ENCODE data around the gene RABGGTA.
A peak's percentile ranks its signal among the peaks of the same experiment; 100 is the strongest.

The RABGGTA gene

DNA sequence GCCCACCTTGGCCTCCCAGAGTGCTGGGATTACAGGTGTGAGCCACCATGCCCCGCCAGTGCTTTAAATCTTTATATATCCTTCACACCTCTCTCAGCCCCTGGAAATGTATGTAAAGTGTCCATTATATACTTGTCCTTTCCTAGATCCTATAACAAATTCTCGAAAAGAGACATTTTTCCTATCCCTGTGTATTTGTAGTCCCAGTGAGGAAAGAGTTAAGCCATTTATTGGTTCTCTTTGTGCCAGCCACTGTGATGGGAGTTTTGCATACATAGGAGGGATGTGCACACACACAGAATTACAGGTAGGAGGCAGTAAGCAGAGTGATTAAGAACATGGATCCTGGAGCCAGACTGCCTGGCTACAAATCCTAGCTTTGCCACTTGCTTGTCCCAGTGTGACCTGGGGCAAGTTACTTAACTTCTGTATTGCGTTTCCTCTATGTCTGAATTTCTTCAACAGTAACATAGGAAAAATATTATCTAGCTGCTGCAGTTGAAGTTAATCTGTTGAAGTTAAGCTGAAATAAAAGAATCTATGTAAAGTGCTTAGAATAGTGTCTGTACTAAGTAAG is 2.1 kb upstream of the RABGGTA start:
- TF ChIP-seq TARDBP (IDR thresholded peaks at IDR 0.05) (no peak), ARNT (IDR thresholded peaks at IDR 0.05) (no peak), L3MBTL2 (conservative IDR thresholded peaks at IDR 0.05) (no peak), SUZ12 (IDR thresholded peaks at IDR 0.05) (no peak), CTBP1 (IDR thresholded peaks at IDR 0.05; ENCODE audit: borderline replicate concordance) (no peak), HDGF (IDR thresholded peaks at IDR 0.05; ENCODE audit: borderline replicate concordance) (no peak), FOXM1 (IDR thresholded peaks at IDR 0.05; ENCODE audit: borderline replicate concordance) (no peak), FOXA1 (IDR thresholded peaks at IDR 0.05) (no peak), SP1 (IDR thresholded peaks at IDR 0.05) (no peak), BHLHE40 (IDR thresholded peaks at IDR 0.05; ENCODE audit: borderline replicate concordance) (no peak), LEF1 (IDR thresholded peaks at IDR 0.05; ENCODE audit: borderline replicate concordance) (no peak), NFRKB (IDR thresholded peaks at IDR 0.05) (no peak), ZNF384 (IDR thresholded peaks at IDR 0.05) (no peak)
- TF ChIP-seq, protein P1, sequence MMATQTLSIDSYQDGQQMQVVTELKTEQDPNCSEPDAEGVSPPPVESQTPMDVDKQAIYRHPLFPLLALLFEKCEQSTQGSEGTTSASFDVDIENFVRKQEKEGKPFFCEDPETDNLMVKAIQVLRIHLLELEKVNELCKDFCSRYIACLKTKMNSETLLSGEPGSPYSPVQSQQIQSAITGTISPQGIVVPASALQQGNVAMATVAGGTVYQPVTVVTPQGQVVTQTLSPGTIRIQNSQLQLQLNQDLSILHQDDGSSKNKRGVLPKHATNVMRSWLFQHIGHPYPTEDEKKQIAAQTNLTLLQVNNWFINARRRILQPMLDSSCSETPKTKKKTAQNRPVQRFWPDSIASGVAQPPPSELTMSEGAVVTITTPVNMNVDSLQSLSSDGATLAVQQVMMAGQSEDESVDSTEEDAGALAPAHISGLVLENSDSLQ (IDR thresholded peaks at IDR 0.05) = no peak
- ChIA-PET CTCF (interaction anchor here (1.2 kb wide), 1 partner anchor 21 kb away, joined by 3 read pairs; no protein-coding TSS in a partner anchor), POLR2A (interaction anchor here (1.0 kb wide), 1 partner anchor 31 kb away, joined by 5 read pairs; the partner anchor contains the start of gene TINF2)
- DNase-seq (ENCODE audit: extremely low spot score) = peak; percentile 22

DNA sequence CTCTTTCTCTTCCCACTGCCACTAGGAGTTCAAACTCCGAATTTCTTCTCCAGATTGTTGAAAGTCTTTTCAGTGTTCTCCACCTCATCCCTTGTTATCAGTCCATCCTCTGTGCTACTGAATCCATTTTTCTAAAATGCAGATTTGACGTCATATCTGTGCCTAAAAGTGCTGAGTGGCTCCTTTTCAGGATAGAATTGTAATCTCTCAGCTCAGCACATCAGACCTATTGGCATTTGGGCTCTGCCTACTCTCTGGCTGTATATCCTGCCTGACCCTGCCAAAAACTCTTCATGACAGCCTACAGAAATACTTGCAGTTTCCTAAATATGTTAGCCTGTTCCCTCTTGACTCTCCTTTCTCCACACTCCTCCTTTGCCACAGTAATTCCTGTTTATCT is 1.1 kb upstream of the RABGGTA start:
- ChIA-PET POLR2A (interaction anchor here (1.9 to 2.5 kb wide), 5 partner anchors 9 to 30 kb away, joined by 13 to 52 read pairs (median 23); partner anchors contain the start of genes DHRS1, NOP9 and TINF2), CTCF (interaction anchor here (1.9 to 2.0 kb wide), 2 partner anchors 9 to 25 kb away, joined by 5 read pairs; no protein-coding TSS in a partner anchor)
- no peak for TF ChIP-seq LEF1 (IDR thresholded peaks at IDR 0.05; ENCODE audit: borderline replicate concordance)
- TF ChIP-seq SP1 (IDR thresholded peaks at IDR 0.05) = no peak
- no peak for DNase-seq (ENCODE audit: extremely low spot score)

DNA sequence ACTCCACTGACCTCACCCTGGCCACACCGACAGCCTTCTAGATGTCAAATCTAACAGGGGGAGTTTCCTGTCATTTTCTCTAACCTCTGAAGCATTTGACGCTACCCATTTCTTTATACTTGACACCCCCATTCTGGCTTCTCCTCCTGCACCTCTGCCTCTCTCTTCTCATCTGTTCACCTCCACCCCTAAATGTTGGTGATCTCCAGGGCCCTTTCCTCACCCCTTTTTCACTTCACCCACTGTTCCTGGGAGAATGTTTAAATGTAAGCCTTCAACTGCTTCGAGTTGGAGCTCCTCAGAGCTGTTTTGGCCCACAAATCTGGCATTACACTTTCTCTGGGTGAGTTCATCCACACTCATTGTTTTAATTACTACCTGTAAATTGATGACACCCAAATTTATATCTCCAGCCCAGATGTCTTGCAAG is 452 bp upstream of the RABGGTA start:
- DNase-seq (ENCODE audit: extremely low spot score) = no peak
- ChIA-PET CTCF (interaction anchor here (0.6 to 2.0 kb wide), 6 partner anchors 9 to 56 kb away, joined by 3 to 6 read pairs (median 4); partner anchors contain the start of genes MDP1 and TINF2), POLR2A (interaction anchor here (0.9 to 2.5 kb wide), 24 partner anchors 10 to 170 kb away, joined by 3 to 52 read pairs (median 8); partner anchors contain the start of genes CHMP4A, CIDEB, DCAF11 and DHRS1)
- TF ChIP-seq L3MBTL2 (conservative IDR thresholded peaks at IDR 0.05) (peak; percentile 50; the same call in 1 of the 2 replicates), HDGF (IDR thresholded peaks at IDR 0.05; ENCODE audit: borderline replicate concordance) (no peak)

DNA sequence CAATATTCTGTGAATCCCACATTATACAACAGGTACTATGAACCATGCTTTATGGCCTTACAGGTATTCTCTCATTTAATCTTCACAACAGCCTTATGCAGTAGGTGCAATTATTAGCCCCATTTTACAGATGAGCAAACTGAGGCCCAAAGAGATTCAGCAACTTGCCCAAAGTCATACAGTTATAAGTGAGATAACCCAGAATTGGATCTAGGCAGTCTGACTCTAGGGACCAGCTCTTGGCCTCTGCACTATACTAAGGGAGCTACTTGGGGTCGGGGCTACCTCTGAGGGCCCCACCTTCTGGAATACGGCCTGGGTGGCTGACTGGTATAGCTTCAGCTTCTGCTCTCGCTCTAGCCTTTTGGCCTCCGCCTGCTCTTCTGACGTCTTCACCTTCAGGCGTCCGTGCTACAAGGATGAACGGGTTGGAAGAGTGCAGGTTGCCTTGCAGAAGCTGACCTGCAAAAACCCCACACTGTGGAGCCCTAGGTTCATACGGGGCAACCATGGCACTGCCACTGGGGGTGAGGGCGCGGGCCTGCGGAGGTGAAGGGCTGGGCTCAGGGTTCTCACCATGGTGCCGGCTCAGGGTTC is 762 bp downstream of the RABGGTA start:
- DNase-seq (ENCODE audit: extremely low spot score) = no peak
- no peak for TF ChIP-seq SUZ12 (IDR thresholded peaks at IDR 0.05)
- no peak for TF ChIP-seq FOXM1 (IDR thresholded peaks at IDR 0.05; ENCODE audit: borderline replicate concordance)
- no peak for TF ChIP-seq FOXK2 (IDR thresholded peaks at IDR 0.05)
- no peak for TF ChIP-seq L3MBTL2 (conservative IDR thresholded peaks at IDR 0.05)
- TF ChIP-seq HDGF (IDR thresholded peaks at IDR 0.05; ENCODE audit: borderline replicate concordance) = no peak
- POLR2A ChIA-PET = interaction anchor here (0.8 to 2.5 kb wide), 26 partner anchors 10 to 171 kb away, joined by 3 to 52 read pairs (median 8); partner anchors contain the start of genes CHMP4A, CIDEB, DCAF11 and DHRS1
- CTCF ChIA-PET = interaction anchor here (0.6 to 2.0 kb wide), 9 partner anchors 8 to 180 kb away, joined by 3 to 6 read pairs (median 5); partner anchors contain the start of genes MDP1, TGM1 and TINF2

DNA sequence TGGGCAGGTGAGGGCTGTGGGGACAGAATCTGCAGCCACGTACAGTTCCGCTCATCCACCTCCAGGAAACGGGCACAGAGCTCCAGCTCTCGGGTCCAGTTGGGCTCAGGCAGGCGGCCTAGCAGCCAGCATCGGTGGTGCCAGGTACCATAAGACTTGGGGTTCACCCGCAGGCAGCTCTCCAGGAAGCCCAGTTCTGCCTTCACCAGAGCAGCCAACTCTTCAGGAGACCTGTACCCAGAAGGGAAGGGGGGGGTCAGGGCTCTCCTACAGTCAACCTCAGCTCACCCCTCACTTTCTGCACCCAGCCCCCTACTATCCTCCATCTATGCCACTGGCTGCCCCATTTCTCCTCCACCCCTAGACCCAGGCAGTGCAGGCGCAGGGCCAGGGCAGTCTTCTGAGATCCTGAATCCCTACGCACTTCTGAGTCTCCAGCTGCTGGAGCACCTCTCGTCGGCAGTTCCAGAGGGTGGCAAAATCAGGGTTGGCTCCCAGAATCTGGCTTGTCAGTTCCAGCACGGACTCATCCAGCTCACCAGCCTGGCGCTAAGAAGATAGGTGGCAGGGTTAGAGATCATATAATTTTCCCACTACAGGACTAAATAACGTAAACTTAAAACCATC is 1.4 kb downstream of the RABGGTA start:
- ChIA-PET POLR2A (interaction anchor here (1.4 to 2.5 kb wide), 11 partner anchors 9 to 74 kb away, joined by 4 to 52 read pairs (median 12); partner anchors contain the start of genes CHMP4A, CIDEB, DHRS1 and NOP9), CTCF (interaction anchor here (0.9 to 1.2 kb wide), 3 partner anchors 27 to 172 kb away, joined by 3 to 6 read pairs (median 3); partner anchors contain the start of gene TINF2)
- no peak for DNase-seq (ENCODE audit: extremely low spot score)
- TF ChIP-seq FOXA1 (IDR thresholded peaks at IDR 0.05) = no peak
- TF ChIP-seq ELF4 (IDR thresholded peaks at IDR 0.05) = no peak
- no peak for TF ChIP-seq FOXK2 (IDR thresholded peaks at IDR 0.05)
- no peak for TF ChIP-seq CTBP1 (IDR thresholded peaks at IDR 0.05; ENCODE audit: borderline replicate concordance)
- TF ChIP-seq ARNT (IDR thresholded peaks at IDR 0.05) = no peak
- TF ChIP-seq ZNF384 (IDR thresholded peaks at IDR 0.05) = no peak
- TF ChIP-seq, protein P1 (IDR thresholded peaks at IDR 0.05) = no peak
- no peak for TF ChIP-seq BHLHE40 (IDR thresholded peaks at IDR 0.05; ENCODE audit: borderline replicate concordance)
- TF ChIP-seq HDGF (IDR thresholded peaks at IDR 0.05; ENCODE audit: borderline replicate concordance) = no peak
- TF ChIP-seq LEF1 (IDR thresholded peaks at IDR 0.05; ENCODE audit: borderline replicate concordance) = no peak
- no peak for TF ChIP-seq FOXM1 (IDR thresholded peaks at IDR 0.05; ENCODE audit: borderline replicate concordance)
- TF ChIP-seq NFRKB (IDR thresholded peaks at IDR 0.05) = no peak
- TF ChIP-seq TARDBP (IDR thresholded peaks at IDR 0.05) = no peak
- no peak for TF ChIP-seq SP1 (IDR thresholded peaks at IDR 0.05)

DNA sequence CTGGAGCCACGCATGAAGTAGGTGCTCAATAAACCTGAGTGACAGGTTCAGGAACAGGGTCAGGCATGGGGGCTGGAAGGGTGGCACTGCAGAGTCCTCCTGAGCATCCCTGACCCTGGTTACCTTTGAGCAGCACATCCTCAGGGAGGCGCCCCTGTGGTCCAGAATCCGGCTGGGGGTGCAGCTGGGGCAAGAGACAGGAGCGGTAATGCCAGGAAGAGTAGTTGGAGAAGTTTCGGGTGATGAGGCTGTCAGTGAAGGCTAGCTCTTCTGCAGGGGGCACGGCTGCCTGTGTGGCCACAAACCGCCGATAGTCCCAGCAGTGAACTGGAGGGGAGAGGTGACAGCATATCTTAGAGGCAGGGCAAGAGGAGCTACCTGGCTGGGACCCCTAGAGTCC is 2.0 kb downstream of the RABGGTA start:
- CTCF ChIA-PET = interaction anchor here (0.7 to 1.2 kb wide), 2 partner anchors 26 to 64 kb away, joined by 3 read pairs; no protein-coding TSS in a partner anchor
- TF ChIP-seq SUZ12 (IDR thresholded peaks at IDR 0.05) (no peak), ARNT (IDR thresholded peaks at IDR 0.05) (no peak), BHLHE40 (IDR thresholded peaks at IDR 0.05; ENCODE audit: borderline replicate concordance) (no peak)
- POLR2A ChIA-PET = interaction anchor here (0.9 to 2.0 kb wide), 2 partner anchors 27 to 30 kb away, joined by 3 to 7 read pairs; partner anchors contain the start of gene TINF2
- DNase-seq (ENCODE audit: extremely low spot score) = no peak

All from HEK293T (cell line).